Measurements from ENCODE around the gene ARHGAP8.

- TF ChIP-seq POLR2AphosphoS5 (IDR thresholded peaks at IDR 0.05): no peak
- TF ChIP-seq POLR2A (IDR thresholded peaks at IDR 0.05): no peak
- TF ChIP-seq, protein P1, sequence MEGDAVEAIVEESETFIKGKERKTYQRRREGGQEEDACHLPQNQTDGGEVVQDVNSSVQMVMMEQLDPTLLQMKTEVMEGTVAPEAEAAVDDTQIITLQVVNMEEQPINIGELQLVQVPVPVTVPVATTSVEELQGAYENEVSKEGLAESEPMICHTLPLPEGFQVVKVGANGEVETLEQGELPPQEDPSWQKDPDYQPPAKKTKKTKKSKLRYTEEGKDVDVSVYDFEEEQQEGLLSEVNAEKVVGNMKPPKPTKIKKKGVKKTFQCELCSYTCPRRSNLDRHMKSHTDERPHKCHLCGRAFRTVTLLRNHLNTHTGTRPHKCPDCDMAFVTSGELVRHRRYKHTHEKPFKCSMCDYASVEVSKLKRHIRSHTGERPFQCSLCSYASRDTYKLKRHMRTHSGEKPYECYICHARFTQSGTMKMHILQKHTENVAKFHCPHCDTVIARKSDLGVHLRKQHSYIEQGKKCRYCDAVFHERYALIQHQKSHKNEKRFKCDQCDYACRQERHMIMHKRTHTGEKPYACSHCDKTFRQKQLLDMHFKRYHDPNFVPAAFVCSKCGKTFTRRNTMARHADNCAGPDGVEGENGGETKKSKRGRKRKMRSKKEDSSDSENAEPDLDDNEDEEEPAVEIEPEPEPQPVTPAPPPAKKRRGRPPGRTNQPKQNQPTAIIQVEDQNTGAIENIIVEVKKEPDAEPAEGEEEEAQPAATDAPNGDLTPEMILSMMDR (IDR thresholded peaks at IDR 0.05): no peak
These were observed 148.9 kb downstream of the ARHGAP8 start for GRCh38 chr22:44901301-44901700.
